SK-N-SH (cell line): ENCODE measurements around the gene PDZD8.

Source experiments
- EP300 ChIP-seq, 2 experiments: IDR thresholded peaks; 2 replicates each; pipeline versions ENCODE4 v1.4.0 to v1.6.1; 2012; ENCODE audit warnings: borderline replicate concordance in 1 of 2, low read depth in 1 of 2, low read length in 1 of 2
- EZH2phosphoT487 ChIP-seq: fragments of 200-600 bp; sonication (generic); IDR thresholded peaks from 2 replicates; pipeline ENCODE4 v1.6.1; 2017; ENCODE audit warnings: low read depth, mixed run types, mild to moderate bottlenecking, antibody characterized with exemption, moderate library complexity, borderline replicate concordance
- JUND ChIP-seq: IDR thresholded peaks from 2 replicates; pipeline ENCODE4 v1.4.0; 2012
- NRF1 ChIP-seq: IDR thresholded peaks from 2 replicates; pipeline ENCODE4 v1.6.1; 2012; ENCODE audit warnings: low read depth, mild to moderate bottlenecking, low read length
- POLR2AphosphoS5 ChIP-seq: IDR thresholded peaks from 2 replicates; pipeline ENCODE4 v1.6.1; 2012; ENCODE audit warnings: low read depth, low read length
- RCOR1 ChIP-seq: fragments of 150-350 bp; IDR thresholded peaks from 2 replicates; pipeline ENCODE4 v1.6.1; 2017; ENCODE audit warnings: antibody characterized with exemption, low read length
- SIN3A ChIP-seq: IDR thresholded peaks from 2 replicates; pipeline ENCODE4 v1.6.1; 2012; ENCODE audit warnings: low read depth, mild to moderate bottlenecking, low read length, moderate library complexity, borderline replicate concordance
- TAF1 ChIP-seq: IDR thresholded peaks from 2 replicates; pipeline ENCODE4 v1.6.1; 2012; ENCODE audit warnings: low read depth, mild to moderate bottlenecking, low read length, moderate library complexity, borderline replicate concordance
- USF1 ChIP-seq: IDR thresholded peaks from 2 replicates; pipeline ENCODE4 v1.4.0; 2012; ENCODE audit warnings: low read depth, borderline replicate concordance
- TF ChIP-seq, protein P1 (sequence below): fragments of 200-600 bp; sonication (generic); IDR thresholded peaks from 2 replicates; pipeline ENCODE4 v1.6.1; 2017; ENCODE audit warnings: antibody characterized with exemption, mild to moderate bottlenecking, moderate library complexity

DNA sequence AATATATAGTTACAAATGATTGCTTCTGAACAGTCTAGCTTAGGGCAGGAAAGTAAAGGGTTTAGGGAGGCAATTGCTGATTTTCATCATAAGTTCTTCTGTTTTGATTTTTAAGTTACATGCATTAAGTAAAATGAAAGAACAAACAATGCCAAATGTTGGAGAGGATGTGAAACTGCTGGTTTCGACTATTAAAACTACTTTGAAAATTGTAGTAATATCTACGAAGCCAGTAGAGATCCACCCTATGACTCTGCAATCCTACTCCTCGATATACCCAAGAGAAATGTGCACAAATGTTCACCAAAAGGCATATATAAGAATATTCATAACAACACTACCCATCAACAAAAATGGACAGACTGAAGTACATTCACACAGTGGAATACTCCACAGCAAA is 24.3 kb downstream of the PDZD8 start:
- no peak for TF ChIP-seq EP300 (IDR thresholded peaks at IDR 0.05; ENCODE audit: borderline replicate concordance in 1 of 2, low read depth in 1 of 2, low read length in 1 of 2)
- TF ChIP-seq, protein P1, sequence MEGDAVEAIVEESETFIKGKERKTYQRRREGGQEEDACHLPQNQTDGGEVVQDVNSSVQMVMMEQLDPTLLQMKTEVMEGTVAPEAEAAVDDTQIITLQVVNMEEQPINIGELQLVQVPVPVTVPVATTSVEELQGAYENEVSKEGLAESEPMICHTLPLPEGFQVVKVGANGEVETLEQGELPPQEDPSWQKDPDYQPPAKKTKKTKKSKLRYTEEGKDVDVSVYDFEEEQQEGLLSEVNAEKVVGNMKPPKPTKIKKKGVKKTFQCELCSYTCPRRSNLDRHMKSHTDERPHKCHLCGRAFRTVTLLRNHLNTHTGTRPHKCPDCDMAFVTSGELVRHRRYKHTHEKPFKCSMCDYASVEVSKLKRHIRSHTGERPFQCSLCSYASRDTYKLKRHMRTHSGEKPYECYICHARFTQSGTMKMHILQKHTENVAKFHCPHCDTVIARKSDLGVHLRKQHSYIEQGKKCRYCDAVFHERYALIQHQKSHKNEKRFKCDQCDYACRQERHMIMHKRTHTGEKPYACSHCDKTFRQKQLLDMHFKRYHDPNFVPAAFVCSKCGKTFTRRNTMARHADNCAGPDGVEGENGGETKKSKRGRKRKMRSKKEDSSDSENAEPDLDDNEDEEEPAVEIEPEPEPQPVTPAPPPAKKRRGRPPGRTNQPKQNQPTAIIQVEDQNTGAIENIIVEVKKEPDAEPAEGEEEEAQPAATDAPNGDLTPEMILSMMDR, result no peak
- no peak for TF ChIP-seq POLR2AphosphoS5
- no peak for TF ChIP-seq NRF1
- no peak for TF ChIP-seq SIN3A
- TF ChIP-seq EZH2phosphoT487, result no peak
- TF ChIP-seq JUND, result no peak
- no peak for TF ChIP-seq TAF1
- no peak for TF ChIP-seq USF1
- TF ChIP-seq RCOR1, result no peak
